GM13976 (cell line): Measurements from ENCODE around the gene MPIG6B.

Experiments
- DNase-seq: peaks from one replicate; pipeline ENCODE4 v3.0.0; 2012; ENCODE audit warnings: low spot score
- in situ Hi-C: fragments of 300-500 bp; cut with MboI; formaldehyde crosslinking; loops from one replicate; pipeline ENCODE4 v1.12.0; 2022; ENCODE audit warnings: low sequenced_read_pairs, mixed read lengths, inconsistent platforms; ENCODE audit not compliant: unreplicated experiment
- TF ChIP-seq, protein P1 (sequence below): IDR thresholded peaks from 2 replicates; pipeline ENCODE4 v1.5.1; 2012; ENCODE audit warnings: borderline replicate concordance, mild to moderate bottlenecking; ENCODE audit not compliant: insufficient read depth; ENCODE audit errors: extremely low read depth, missing control alignments, control extremely low read depth

The MPIG6B gene

DNA sequence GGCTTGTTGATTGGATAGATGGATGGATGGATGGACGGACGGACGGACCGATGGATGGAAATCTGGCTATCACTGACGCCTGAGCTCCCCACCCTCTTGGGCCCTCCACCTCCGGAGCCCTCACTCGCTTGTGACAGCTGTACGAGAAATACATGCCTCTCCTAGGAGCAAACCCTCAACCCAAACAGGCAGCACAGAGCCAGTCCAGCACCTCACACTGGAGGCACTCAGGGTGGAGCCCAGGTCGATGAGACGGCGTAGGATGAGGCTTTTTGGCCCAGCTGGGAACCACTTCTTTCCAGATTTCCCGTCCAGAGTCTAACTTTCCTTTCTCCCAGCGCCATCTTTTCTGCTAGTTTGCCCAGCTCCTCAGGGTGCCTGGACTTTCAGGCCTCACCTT lies 39.6 kb upstream of the MPIG6B start:
- TF ChIP-seq, protein P1, sequence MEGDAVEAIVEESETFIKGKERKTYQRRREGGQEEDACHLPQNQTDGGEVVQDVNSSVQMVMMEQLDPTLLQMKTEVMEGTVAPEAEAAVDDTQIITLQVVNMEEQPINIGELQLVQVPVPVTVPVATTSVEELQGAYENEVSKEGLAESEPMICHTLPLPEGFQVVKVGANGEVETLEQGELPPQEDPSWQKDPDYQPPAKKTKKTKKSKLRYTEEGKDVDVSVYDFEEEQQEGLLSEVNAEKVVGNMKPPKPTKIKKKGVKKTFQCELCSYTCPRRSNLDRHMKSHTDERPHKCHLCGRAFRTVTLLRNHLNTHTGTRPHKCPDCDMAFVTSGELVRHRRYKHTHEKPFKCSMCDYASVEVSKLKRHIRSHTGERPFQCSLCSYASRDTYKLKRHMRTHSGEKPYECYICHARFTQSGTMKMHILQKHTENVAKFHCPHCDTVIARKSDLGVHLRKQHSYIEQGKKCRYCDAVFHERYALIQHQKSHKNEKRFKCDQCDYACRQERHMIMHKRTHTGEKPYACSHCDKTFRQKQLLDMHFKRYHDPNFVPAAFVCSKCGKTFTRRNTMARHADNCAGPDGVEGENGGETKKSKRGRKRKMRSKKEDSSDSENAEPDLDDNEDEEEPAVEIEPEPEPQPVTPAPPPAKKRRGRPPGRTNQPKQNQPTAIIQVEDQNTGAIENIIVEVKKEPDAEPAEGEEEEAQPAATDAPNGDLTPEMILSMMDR = no peak
- no peak for DNase-seq
- in situ Hi-C loops = loop anchor here (10.0 kb wide), 1 partner anchor 271 kb away; the partner anchor contains the start of genes NELFE and SKIC2

DNA sequence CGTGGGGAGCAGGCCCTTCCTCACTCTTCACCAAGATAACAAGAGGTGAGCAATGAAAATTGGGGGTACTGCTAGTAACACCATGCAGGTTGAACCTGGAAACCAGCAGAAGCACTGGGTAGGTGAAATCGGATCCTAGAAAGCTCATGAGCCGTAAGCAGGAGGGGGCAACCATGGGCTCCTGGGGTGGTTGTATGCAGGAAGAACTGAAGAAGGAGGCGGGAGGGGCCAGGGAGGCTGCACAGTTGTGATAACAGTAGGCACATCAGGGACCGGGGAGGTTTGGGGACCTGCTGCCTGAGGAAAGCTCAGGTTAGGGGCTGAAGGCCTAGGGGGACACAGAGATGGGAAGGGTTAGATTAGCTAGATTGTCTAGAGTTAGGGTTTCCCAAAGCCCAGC lies 36.7 kb upstream of the MPIG6B start:
- in situ Hi-C loops = loop anchor here (10.0 kb wide), 1 partner anchor 268 kb away; the partner anchor contains the start of genes NELFE and SKIC2
- TF ChIP-seq, protein P1 = no peak
- DNase-seq = no peak

DNA sequence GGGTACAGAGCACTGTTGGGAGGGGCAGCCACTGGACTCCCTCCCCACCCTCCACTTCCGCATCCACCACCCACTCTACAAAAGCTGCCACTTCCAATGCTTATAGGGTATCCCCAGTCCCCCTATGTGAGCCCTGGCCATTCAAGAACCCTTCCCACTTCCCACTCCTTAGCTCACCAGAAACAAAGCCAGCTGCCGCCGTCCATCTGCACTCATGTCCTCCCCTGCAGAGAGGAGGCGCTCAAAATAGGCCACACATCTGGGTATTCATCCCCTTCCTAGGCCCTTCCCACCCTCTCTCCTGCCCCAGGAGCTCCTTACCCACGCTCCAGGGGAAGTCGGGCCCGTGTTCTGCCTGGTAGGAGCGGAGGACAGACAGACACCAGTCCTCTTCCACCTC lies 35.9 kb upstream of the MPIG6B start:
- in situ Hi-C loops = loop anchor here (10.0 kb wide), 1 partner anchor 267 kb away; the partner anchor contains the start of genes NELFE and SKIC2
- TF ChIP-seq, protein P1 = no peak
- no peak for DNase-seq

DNA sequence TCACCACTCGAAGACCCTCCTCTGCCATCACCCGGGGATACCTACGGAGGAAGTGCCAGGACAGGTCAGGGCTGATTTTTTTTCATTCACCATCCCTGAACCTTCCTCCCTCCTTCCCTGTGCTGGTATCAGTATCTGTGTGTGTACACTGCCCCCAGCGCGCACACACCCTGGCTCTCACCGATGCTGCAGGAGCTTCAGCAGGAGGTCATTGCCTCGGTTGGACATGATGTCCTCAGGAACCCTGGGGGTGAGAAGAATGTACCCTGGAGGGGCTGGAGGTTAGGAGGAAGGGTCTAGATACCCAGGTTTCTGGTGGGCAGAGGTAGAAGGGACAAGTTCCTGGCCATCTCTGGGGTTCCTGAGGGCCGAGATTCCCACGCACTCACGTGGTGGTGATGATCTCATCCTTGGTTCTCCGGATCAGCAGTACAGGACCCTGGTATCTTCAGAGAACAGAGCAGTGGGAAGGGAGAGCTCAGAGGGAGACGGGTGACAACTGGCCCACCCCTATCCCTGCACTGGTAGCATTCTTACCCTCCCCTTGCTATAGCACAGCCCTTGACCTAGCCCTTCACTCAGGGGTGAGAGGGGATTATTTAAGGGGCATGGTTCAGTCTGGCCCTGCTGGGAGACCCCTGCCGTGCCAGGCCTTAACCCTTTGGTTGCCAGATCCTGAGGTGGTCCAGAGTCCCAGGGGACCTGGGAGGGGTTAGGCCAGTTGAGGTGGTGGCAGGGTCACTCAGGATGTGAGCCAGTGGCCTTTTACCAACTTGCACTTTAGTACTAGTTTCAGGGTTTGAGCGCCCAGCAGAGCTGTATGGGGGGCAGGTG lies 35.1 kb upstream of the MPIG6B start:
- in situ Hi-C loops = loop anchor here (10.0 kb wide), 1 partner anchor 267 kb away; the partner anchor contains the start of genes NELFE and SKIC2
- TF ChIP-seq, protein P1 = no peak
- no peak for DNase-seq

DNA sequence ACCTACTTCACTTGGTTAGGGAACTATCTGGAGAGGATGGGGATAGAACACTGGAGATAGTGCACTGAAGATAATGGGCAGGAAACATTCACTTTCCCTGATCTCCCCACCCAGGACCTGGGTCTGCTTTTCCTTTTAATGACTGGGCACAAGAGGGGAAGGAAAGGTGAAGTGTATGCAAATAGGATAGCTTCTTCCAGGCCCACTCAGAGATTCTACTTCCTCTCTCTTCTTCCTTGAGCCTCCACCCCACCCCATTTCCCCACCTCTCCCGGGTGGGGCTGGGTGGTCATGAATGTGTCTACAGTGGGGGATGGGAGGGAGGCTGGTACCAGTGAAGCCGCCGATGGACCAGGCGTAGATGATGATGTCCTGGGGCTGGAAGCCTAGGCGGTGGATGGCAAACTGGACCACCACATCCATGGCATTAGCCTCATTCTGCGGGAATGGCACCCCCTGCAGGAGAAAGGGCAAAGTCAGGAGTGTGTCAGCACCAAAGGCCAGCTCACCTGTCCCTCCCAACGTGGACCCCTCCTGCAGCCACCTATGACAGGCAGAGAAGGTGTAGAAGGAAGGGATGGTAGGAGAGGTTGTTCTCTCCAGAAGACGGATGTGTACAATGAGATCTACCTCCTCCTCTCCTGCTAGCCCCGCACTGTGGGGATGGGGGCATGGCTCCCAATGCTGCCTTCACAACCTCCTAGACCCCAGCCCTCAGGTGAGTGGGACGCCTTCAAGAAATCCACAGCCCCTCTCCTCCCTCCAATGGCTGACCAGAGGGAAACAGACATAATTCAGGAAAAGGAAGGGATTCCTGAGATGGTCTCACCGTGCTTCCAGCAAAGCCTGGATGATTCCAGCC lies 33.7 kb upstream of the MPIG6B start:
- in situ Hi-C loops = loop anchor here (10.0 kb wide), 1 partner anchor 265 kb away; the partner anchor contains the start of genes NELFE and SKIC2
- peak; percentile 46 for DNase-seq

More for the DNA sequence above, 33.7 kb upstream of the MPIG6B start:
- TF ChIP-seq, protein P1 = peak; percentile 29
